AG09319 (cell line): ENCODE results near the gene DUOX1.

Experiments
- DNase-seq: peaks from one replicate; pipeline ENCODE4 v3.0.0-alpha.2; 2010; ENCODE audit warnings: low read depth; ENCODE audit errors: extremely low read depth
- TF ChIP-seq, protein P1 (sequence below): IDR thresholded peaks from 2 replicates; pipeline ENCODE4 v1.5.1; 2011; ENCODE audit warnings: low read depth, mild to moderate bottlenecking, inconsistent platforms, low read length, moderate library complexity

The DUOX1 gene

DNA sequence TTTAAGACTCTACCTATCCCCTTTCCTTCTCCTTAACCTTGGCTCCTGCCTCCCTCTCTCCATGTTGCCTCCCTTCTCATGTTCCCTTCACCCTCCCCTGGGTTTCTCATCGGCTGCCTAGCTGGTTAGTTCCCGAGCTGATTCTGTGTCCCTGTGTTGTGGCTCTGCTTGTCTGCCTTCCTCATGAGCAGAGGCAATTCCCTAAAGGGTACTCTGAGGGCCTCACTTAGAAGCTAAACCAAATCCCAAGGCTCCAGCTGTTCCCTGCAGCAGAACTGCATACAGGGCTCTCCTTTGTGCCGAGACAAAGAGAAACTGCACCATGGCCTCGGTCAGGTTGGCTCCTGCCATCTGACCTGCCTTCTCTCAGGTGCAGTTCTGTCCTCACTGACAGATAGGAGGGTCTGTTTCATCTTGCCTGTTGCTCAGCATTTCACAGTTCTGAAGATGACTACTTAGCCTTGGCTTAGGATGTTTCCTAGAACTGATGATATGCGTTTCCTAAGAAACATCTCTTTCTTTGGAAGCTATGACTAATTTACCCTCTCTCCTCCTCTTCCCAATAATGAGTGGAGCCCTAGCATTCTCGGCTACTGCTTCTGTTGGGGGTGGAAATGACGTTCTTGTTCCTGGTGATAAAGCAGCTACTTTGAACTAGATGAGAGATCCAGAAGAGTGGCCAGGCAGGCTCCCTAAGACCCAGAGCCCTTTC lies 27.1 kb downstream of the DUOX1 start:
- peak; percentile 22 for DNase-seq
- TF ChIP-seq, protein P1, sequence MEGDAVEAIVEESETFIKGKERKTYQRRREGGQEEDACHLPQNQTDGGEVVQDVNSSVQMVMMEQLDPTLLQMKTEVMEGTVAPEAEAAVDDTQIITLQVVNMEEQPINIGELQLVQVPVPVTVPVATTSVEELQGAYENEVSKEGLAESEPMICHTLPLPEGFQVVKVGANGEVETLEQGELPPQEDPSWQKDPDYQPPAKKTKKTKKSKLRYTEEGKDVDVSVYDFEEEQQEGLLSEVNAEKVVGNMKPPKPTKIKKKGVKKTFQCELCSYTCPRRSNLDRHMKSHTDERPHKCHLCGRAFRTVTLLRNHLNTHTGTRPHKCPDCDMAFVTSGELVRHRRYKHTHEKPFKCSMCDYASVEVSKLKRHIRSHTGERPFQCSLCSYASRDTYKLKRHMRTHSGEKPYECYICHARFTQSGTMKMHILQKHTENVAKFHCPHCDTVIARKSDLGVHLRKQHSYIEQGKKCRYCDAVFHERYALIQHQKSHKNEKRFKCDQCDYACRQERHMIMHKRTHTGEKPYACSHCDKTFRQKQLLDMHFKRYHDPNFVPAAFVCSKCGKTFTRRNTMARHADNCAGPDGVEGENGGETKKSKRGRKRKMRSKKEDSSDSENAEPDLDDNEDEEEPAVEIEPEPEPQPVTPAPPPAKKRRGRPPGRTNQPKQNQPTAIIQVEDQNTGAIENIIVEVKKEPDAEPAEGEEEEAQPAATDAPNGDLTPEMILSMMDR: no peak

DNA sequence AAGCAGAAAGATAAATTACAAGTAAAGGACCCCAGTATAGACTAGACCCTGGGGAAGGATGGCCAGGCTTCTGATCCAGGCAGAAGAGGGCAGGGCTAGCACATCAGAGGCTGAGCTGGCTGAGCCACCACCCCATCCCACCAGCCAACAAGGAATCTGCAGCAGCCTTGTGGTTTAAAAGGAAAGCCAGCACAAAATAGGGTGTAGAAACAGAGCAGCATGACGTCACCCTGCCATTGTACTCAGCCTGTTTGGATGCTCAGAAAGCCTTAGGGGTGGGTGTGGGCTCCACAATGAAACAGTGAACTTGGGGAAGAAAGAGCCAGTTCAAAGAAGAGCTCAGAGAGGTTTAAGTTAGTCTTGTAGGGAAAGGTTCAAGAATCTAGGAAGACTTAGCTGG lies 28.2 kb downstream of the DUOX1 start:
- TF ChIP-seq, protein P1: no peak

DNA sequence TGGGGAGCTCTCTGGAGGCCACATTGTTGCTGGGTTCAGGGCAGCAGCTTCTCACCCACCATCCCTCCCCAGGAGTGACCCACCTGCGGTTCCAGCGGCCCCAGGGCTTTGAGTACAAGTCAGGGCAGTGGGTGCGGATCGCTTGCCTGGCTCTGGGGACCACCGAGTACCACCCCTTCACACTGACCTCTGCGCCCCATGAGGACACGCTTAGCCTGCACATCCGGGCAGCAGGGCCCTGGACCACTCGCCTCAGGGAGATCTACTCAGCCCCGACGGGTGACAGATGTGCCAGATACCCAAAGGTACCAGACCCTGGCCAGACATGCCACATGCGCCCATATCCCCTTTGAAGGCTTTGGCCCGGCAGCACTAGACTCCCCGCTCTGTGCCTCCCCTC lies 31.9 kb downstream of the DUOX1 start:
- TF ChIP-seq, protein P1: no peak
- DNase-seq: no peak

More for the DNA sequence above, 28.2 kb downstream of the DUOX1 start:
- peak; percentile 35 for DNase-seq

DNA sequence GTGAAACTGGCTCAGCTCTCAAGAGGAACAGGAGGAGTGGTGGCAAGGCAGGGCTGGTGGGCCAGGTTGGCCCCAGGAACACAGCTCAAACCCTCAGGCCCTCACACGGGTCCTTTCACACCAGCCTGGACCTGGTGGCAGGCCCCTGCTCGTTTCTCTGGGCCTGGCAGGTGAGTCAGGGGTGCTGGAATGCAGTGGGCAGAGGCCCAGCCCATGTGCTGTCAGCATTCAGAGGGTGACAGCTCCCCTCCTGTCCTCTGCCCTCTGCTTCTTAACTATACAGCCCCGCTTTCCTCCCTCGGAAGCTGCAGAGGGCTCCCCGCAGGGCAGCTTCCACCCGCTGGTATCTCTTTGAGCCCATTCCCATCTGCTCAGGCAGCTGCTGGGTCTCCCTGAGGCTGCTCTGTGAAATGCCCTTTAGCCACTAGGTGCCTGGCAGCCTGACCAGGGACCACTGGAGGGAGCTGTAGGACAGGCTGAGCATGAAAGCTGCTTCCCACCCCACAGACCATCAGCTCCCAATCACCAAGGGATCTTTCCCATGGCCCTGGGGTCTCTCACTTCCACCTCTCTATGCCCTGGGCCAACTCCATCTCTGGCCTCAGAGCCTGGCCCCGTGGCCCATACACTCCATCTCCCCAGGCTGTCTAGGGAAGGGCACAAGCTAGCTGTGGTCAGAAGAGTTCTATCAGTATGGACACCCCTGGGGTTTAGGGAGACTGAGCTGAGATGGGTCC lies 33.1 kb downstream of the DUOX1 start:
- peak; percentile 63 for DNase-seq
- TF ChIP-seq, protein P1: peak; percentile 97

DNA sequence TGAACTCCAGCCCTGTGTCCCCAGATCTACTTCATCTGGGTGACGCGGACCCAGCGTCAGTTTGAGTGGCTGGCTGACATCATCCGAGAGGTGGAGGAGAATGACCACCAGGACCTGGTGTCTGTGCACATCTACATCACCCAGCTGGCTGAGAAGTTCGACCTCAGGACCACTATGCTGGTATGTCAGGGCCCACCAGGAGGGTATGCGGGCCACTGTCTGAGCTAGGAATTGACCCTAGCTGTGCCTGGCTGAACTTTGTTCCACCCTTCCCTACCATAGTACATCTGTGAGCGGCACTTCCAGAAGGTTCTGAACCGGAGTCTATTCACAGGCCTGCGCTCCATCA lies 33.7 kb downstream of the DUOX1 start:
- DNase-seq: no peak
- TF ChIP-seq, protein P1: no peak

DNA sequence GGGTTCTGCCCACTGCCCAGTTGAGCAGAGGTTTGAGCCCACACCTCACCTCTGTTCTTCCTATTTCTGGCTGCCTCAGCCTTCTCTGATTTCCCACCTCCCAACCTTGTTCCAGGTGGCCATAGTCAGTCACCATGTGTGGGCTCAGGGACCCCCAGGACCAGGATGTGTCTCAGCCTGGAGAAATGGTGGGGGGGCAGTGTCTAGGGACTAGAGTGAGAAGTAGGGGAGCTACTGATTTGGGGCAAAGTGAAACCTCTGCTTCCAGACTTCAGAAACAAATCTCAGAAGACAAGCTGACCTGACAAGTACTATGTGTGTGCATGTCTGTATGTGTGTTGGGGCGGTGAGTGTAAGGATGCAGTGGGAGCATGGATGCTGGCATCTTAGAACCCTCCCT lies 35.1 kb downstream of the DUOX1 start:
- TF ChIP-seq, protein P1: no peak
- DNase-seq: no peak

DNA sequence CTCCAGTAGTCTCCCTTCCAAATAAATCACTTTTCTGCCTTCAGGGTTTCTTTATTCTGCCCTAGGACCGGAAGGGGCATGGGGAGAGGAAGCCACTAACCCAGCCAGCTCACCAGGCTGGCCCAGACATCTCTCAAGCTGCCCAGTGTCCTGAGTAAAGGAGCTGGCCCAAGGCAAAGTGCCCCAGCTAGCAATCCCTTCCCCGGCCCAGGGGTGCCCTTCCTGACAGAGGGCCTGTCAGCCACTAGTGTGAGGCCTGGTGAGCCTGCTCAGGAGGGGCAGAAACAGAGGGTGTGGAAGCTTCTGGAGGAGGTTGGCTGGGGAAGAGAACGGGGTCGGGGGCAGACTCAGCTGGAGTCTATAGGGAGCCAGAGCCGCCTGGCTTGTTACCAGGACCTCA lies 35.7 kb downstream of the DUOX1 start:
- TF ChIP-seq, protein P1: no peak
- DNase-seq: no peak
